GM04504 (cell line): Measurements from ENCODE around the gene HRH3.

Experiments
- DNase-seq: peaks from one replicate; pipeline ENCODE4 v3.0.0-alpha.2; 2012; ENCODE audit warnings: low read depth

HRH3 gene

GRCh38 chr20:62229667-62230066 lies 9.6 kb upstream of the HRH3 start:
- no peak for DNase-seq

- DNase-seq, result no peak
Observed at GRCh38 chr20:62228982-62229545, 9.0 kb upstream of the HRH3 start.

DNA sequence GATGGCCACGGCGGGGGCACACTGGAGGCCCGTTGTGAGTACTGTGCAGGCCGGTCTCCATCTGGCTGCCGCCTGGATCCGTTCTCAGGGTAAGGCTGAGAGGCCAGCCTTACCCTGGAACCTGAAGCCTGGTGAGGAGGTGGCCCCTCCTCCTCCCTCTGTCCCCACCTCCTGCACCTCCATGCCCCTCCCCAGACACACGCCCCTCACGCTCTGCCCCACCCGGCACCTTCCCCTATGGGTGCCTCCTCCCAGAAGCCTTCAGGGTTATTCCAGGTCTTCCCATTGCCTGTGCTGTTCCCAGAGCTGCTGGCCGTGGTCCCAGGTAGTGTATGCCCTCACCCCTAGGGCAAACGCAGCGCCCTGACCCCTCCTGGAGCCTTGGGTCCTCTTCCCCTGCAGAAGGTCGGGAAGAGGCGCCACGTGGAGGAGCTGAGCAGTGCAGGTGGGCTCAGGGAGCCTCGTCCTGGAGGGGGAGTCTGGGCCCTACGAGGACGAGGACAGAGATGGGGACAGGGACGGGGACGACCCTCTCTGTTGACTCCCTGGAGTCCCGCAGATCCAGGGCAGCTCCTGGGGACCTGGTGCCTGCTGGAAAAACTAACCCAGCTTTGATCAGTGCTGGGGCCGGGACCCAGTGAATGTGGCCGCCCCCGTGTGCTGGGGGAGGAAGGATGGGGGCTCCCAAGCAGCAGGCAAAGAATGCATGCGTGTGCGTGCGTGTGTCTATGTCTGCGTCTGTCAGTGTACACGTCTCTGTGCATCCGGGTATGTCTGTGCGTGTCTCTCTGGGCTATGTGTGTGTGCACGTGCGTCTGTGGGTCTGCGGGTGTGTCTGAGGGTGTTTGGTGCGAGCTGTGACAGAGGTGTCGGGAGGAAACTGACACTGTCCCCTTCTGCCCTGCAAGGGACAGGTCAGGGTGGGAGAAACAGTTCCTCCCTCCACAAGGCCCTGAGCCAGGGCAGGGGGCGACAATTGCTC lies 8.2 kb upstream of the HRH3 start:
- no peak for DNase-seq

DNA sequence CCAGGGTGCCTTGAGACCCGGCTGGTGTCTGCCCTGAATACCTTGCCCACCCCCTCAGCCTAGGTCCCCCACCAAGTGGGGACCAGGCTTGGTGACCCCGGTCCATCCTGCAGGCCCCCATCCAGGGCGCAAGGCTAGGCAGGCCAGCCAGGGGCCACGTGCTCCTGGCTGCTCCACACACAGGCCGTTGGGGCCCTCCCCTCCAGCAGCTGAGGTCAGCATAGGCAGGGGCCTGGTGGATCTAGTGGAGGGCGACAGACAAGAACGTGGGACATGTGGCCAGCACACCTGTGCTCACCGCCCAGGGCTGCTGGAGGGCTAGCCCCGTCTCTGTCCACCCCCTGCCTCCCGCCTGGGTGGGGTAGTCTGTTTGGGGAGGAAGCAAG lies 7.5 kb upstream of the HRH3 start:
- DNase-seq, result no peak

- DNase-seq, result no peak
Observed at GRCh38 chr20:62226707-62227590, 6.9 kb upstream of the HRH3 start.

DNA sequence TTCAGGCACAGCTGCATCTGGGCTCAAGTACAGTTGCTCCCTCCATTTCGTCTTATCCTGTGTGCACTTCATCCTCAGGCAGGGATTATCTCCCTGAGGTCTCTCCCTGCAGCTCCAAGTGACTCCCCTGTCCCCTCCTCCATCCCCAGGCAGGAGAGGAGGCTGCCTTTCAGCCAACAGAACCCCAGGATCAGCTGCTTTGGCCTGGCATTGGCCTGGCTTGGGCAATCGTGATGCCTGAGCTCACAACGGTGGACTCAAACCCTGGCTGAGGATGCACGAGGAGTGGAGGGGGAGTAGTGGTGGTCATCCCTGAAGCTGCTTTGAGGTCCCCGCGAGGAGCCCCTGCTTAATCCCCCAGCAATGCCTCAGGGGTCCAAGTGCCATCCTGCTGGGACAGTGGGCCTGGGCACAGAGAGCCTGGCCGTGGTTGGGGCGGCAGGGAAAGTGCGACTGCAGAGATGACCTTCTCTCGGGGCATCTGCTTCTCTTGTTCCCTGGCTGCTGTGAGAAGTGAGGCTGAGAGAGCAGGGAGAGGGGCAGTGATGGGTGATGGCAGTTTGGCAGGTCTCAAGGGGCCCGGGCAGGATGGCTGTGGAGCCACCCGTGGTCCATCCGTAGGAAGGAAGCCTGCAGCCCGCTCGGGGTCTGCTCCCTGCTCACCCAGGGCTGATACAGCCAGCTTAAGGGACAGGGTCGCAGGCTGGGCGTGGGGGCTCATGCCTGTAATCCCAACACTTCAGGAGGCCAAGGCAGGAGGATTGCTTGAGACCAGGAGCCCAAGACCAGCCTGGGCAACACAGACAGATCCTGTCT lies 6.0 kb upstream of the HRH3 start:
- no peak for DNase-seq

DNA sequence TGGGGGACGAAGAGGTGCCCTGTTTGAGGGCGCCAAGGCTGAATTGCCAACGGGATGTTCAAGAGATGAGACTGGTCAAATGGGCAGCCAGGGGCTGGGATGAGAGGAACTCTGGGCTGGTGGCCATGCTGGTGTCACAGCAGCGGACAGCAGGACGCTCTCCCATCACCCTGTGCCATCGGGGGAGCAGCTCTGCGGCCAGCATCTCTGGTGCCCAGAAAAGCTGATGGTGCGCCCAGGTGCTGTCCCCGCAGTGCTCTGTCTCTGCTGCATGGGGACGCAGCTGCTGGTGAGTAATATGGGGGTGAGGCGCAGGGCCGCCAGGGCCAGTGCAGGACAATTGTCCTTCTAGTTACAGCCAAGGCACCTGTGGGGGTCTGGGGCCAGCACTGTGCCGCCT lies 4.9 kb upstream of the HRH3 start:
- DNase-seq, result no peak

GRCh38 chr20:62224113-62224855 lies 4.2 kb upstream of the HRH3 start:
- no peak for DNase-seq

GRCh38 chr20:62223571-62223970 lies 3.5 kb upstream of the HRH3 start:
- DNase-seq, result no peak

GRCh38 chr20:62222972-62223371 lies 2.9 kb upstream of the HRH3 start:
- DNase-seq, result no peak

DNA sequence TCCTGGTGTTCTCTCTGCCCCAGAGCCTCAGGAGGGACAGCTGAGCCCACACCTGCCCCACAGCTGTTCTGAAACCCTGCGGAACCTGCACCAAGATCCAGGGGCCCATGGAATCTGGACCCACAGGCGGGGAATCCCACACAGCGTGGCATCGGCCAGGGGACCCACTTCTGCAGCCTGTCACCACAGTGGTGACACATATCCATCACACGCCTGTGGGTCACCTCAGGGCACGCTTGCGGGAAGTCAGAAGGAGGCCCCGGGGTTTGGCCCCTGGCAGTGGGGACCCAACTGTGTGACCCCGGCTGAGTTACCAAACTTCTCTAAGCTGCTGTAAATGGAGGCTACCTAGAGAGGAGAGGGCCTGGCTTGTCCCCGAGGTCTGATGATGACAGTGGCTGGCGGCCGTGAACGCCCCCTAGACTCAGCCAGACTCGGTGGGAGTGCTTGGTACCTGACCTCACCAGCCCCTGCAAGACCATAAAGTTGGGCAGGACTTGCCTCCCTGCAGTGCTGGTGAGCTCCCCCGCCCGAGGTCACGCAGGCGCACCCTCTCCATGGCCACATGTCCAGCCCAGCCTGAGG lies 2.3 kb upstream of the HRH3 start:
- no peak for DNase-seq

GRCh38 chr20:62220666-62221568 lies 839 bp upstream of the HRH3 start:
- DNase-seq, result no peak

DNA sequence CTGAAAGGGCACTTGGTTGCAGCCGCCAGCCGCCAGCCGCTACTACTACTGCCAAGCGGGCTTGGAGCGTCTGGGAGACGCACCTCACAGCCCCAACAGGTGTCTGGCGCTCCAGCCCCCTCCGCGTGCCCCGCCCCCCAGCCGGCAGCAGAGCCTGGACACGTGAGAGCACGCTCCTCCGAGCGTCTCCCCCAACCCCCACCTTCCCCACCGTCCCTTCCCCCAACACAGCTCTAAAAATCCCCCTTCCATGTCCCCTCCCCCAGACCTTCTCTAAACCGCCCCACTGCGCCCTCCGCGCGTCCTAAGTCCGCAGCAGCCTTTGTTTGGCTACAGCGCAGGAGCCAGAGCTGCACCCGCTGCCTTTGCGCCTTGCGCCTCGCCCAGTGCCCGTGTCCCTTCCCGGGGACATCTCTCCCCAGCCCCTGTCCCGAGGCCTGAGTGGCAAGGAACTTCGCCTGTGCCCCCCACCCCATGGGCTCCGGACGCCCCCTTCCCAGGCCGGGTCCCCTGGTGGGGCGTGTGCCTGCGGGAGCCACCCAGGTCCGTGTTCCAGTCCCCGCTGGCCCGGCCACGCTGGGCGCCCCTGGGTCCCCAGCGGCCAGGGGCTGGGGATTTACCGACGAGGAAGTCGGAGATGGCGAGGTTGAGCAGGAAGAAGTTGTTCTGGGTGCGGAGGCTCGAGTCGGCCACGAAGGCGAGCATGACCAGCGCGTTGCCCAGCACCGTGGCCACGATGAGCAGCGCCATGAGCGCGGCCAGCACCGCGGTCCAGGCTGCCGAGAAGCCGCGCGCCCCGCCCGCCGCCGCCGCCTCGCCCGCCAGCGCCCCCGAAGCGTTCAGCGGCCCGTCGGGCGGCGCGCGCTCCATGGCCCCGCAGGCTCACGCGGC lies 732 bp downstream of the HRH3 start:
- no peak for DNase-seq

DNA sequence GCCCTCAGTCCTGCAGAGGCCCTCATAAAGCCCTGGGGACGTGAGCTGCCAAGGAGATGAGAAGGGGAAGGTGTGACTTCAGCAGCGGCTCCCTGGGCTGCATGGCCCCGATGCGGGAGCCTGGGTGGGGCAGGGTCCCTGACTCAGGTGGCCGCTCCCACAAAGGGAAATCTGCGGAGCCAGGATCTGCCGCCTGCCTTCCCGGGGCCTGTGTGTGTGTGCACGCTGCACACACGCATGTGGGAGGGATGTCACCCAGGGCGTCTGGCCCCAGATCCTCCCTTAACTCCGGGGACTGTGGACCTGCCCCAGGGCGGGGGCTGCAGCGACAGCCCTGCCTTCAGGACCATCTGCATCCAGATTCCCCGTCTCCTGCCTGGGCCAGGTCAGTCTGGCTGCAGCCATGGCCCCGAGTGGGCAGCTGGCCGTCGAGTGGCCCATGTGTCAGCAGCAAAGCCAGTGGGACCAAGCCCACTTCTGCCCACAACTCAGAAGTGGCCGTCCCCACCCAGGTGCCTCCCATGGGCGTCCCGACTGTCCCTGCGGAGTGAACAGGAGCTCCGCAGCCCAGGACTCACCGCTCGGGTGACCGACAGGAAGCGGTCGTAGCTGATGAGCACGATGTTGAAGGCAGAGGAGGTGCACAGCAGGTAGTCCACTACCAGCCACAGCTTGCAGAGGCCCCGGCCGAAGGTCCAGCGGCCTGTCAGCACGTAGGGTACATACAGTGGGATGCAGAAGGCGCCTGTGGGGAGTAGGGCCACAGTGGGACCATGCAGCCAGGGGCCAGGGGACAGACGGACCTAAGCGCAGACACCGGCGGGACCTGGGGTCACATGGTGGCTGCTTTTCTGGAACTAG lies 1.9 kb downstream of the HRH3 start:
- no peak for DNase-seq

DNA sequence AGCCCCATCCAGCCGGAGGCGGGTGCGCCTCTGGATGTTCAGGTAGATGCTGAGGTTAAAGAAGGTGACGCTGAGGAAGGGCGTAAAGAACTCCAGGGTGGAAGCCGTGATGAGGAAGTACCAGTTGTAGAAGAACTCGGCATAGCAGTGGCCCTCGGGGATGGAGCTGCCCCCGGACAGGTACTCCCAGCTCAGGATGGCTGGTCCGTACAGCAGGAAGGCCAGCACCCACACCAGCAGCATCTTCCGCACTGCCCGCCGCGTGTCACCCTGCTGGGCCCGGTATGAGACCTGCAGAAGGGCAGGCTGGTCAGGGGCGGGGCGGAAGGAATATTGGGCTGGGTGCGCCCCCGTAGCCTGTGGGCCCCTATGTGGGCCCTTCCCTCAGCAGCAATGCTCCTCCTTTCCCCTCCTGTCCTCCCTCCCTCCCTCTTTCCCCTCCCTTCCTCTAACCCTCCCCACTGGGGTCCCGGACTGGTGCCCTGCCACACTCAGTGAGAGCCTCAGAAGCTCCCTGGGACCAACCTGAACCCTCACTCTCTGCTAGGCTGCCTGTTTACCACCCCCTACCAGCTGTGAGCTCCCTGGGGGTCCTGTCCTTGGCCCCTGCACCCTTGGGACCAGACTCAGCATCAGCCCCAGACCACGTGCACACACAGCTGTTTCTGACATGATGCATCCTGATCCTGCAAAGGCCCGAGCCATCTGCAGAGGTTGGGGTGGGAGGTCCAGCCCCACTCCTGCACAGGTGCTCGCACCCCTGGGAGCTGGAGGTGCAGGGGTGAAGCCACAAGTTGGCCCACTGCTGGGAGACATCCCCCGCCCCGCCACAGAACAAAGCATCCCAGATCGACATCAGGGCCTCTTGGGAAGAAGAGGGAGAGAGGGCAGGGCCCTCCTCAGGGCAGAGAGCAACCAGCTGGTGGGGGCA lies 3.2 kb downstream of the HRH3 start:
- no peak for DNase-seq

- DNase-seq, result no peak
Observed at GRCh38 chr20:62215991-62216635, 4.0 kb downstream of the HRH3 start.
